NOMO-1 treated with DMSO at 0.1 percent for 48 hours (cell line): ENCODE data around the gene SNX9.
A peak's percentile ranks its signal among the peaks of the same experiment; 100 is the strongest.

Experiments
- DNase-seq: peaks from one replicate; lab custom pipeline; 2025; ENCODE audit not compliant: unreplicated experiment; lab: John Stamatoyannopoulos, UW

The SNX9 gene

DNA sequence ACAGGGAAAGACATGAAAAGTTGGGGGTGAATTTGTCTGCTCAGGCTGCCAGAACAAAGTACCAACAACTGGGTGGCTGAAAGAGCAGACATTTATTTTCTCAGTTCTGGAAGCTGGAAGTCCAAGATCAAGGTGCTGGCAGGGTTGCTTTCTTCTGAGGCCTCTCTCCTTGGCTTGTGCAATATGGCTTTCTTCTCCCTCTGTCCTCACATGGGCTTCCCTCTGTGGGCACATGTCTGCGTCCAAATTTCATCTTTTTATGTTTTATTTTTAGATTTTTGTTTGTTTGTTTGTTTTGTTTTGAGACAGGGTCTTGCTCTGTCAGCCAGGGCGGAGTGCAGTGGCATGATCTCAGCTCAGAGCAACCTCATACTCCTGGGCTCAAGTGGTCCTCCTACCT lies 152.4 kb downstream of the SNX9 start:
- DNase-seq: no peak

- no peak for DNase-seq
Measured at GRCh38 chr6:157976345-157977175, 153.5 kb downstream of the SNX9 start.

- DNase-seq: no peak
Measured at GRCh38 chr6:157977176-157977804, 154.2 kb downstream of the SNX9 start.

GRCh38 chr6:157978021-157978783 lies 155.2 kb downstream of the SNX9 start:
- no peak for DNase-seq

GRCh38 chr6:157980288-157981131 lies 157.5 kb downstream of the SNX9 start:
- DNase-seq: peak; percentile 22

DNA sequence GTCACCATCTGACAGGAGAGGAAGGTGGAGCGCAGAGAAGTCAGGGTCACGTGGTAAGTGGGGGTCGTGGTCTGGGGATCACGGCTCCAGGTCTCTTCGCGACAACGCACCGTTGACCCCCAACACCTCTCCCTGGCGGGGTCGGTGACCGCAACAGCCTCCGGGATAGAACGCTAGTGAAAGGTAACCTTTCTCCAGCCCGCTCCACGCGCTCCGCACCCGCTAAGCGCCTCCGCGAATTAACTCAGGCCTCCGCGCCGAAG lies 158.0 kb downstream of the SNX9 start:
- DNase-seq: no peak

- DNase-seq: peak; percentile 73
Measured at GRCh38 chr6:157981395-157982101, 158.5 kb downstream of the SNX9 start, which contains the start of gene SYNJ2. TSS of gene SYNJ2 (plus strand) at chr6:157981863. CDS start at chr6:157981962, 99 bp downstream.

DNA sequence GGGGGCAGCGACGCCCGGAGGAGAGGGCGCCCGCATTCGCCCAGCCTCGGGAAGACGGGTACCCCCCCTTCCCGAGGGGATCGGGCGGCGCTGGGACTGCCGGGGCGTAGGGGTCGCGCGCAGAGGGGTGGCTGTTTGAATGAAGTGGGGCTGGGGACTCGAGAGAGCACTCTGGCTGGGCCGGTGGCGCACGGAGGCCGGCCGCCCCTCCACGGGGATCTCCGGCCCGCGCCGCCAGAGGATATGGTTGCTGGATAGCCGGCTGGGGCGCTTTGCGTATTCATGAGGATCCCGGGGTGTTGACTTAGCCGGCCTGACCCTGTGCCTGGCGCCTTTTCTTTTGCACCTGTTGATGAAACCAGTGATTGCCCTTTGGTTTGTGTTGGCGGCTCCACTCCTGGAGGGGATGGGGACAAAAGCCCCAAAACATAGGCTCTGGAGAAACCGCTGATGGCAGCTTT lies 159.1 kb downstream of the SNX9 start:
- DNase-seq: peak; percentile 14

DNA sequence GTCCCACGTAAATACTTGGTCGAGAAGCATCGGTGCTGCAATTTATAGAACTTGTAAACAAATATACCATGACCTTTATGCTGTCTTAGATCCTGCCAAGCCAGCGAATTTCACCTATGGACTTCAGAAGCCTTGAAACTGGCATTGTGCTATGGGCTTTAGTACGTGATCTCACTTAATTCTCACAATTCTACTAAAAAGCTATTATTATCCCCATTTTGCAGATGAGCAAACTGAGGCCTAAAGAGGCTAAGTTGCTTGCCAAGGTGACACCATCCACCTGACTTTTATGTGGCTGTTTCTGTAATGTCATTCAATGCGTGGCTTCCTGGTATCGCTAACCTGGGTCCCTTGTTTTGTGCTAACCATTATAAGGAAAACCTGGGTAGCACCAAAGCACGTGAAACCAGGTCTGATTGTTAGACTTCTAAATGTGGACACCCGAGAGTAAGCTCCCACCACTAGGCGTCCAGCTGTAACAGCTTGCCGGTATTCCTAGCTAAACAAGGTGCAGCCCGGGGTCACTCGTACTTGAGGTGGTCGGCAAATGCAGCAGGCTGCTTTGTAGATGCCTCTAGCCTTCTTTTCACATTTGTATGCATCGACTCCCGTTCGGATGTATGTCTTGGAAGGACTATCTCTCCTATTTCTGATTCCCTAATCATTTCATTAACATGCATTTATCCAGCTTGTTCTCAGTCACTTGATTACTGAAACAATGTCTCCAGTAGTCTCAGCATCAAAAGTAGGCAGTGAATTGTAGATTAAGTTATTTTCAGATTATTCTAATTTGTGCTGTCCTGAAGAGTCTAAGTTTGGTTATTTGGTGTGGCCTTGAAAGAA lies 159.7 kb downstream of the SNX9 start:
- DNase-seq: no peak

DNA sequence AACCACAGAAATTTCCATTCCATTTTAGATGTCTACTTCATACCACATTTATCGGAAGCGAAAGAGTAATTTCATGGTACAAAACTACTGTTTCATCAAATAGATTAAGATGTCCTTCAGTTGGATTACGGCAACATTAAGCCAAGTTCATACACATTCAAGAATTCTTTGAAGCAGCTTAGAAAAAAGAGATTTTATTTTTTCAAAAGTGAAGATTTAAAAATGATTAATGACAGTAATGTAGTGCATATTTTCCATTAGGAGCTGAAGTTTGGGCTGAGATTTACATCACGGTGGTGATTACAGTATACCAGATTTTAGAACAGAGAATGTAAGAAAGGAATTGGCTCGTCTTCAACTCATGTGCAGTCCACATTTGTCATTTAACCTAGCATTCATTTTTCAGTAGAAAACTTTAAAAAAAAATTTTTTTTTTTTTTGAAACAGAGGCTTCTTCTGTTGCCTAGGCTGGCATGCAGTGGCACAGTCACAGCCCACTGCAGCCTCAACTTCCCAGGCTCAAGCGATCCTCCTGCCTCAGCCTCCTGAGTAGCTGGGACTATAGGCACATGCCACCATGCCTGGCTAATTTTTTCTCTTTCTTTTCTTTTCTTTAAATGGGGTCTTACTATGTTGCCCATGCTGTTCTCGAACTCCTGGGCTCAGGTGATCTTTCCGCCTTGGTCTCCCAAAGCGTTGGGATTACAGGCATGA lies 160.5 kb downstream of the SNX9 start:
- no peak for DNase-seq

GRCh38 chr6:157984128-157984527 lies 161.1 kb downstream of the SNX9 start:
- no peak for DNase-seq

GRCh38 chr6:157984686-157985225 lies 161.7 kb downstream of the SNX9 start:
- DNase-seq: no peak

GRCh38 chr6:157985378-157986155 lies 162.5 kb downstream of the SNX9 start:
- no peak for DNase-seq

- DNase-seq: no peak
Measured at GRCh38 chr6:157987788-157988699, 165.0 kb downstream of the SNX9 start.

DNA sequence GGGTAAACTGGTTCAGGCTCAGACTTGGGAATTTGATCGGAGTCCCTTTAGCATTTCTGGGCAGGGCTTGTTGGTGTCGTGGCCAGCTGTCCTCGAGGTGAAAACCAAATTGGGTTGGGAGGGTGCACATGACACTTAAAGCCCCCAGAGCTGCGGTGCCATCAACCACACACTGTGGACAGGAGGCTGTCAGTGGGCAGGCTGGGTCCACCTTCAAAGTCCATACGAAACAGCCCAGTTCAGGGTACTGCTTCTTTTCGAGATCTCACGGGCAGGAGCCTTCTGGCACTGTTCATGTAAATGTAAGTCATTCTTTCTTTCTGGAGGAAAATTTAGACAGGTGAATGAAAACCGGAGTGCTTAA lies 165.6 kb downstream of the SNX9 start:
- DNase-seq: no peak

DNA sequence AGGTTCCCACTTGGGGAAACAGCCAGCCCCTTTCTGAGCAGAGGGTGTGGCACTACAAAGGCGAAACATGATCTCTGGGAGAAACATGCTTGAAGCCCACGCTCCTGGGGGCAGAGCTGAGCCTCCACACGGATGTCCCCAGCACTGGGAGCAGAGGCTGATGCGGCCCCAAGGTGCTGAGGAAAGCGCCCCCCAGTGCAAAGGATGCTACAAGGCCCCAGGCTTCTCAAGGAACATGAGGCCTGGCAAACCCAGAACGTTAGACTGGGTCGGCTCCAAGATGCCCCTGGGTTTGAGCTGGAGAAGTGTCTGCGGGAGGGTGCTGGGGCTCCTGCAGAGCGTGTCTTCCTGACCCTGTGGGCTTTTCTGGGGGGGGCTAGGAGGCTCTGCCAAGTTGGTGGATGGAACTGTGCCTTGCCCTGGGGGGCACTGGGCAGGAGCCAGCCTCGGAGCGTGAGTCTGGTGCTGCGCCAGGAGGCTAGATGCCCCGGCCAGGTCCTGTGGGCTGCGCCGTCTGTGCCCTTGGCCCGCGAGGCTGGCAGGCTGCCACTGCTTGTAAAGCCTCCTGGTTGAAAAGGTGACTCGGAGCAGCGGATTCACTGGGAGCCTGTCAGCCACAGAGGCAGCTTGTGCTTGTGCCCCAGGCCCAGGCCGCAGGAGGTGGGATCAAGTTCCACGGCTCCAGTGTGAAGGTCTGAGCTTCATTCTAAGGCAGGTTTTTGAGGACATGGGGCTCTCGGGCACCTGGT lies 166.7 kb downstream of the SNX9 start:
- DNase-seq: no peak
